ENCODE data around the gene ETV7. TPM values are rescaled to one million over a fixed set of nuclear protein-coding genes. Genes with fewer than 3 reads are reported as not detected.

Gene ETV7
- total and polyA plus RNA-seq, 2 donors (not counting 1 experiment from before 2014, with no cell fraction given) = 0.40 to 1.5 TPM

DNA sequence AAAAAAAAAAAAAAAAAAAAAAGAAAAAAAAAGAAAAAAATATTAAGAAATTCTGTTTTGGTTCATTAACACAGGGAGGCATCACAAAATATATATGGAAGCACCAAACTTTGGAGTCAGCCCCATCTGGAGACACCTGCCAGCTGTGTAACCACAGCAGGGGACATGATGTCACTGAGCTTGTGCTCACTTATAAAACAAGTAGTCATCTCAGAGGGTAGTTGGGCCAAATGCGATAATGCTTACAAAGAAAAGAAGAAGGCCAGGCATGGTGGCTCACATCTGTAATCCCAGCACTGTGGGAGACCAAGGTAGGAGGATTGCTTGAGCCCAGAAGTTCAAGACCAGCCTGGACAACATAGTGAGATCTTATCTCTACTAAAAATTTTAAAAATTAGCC lies 49.7 kb downstream of the ETV7 start:
- TF ChIP-seq EZH2 (IDR thresholded peaks at IDR 0.05; ENCODE audit: low read length, missing control alignments) = no peak
- TF ChIP-seq CTCF (conservative IDR thresholded peaks at IDR 0.05 in 1 of 2, IDR thresholded peaks at IDR 0.05 in 1 of 2; ENCODE audit: low read depth in 1 of 2, low read length in 2 of 2) = no peak
- H2AFZ ChIP-seq (ENCODE audit: low read length) = no peak overlapping the region
- H3K27me3 ChIP-seq (ENCODE audit: control insufficient read depth, insufficient read depth, low read length) = peaks cover 46% of the 10 kb centered on the region
- no peak overlapping the region for H3K4me2 ChIP-seq (ENCODE audit: extremely low read depth, insufficient read depth, low read length)
- no peaks in the 10 kb centered on the region for H3K9me3 ChIP-seq (ENCODE audit: control insufficient read depth, insufficient read depth, low read depth, low read length)
- DNase-seq (ENCODE audit: low read depth in 2 of 2) = no peak
- H3K27ac ChIP-seq (ENCODE audit: insufficient read depth, low read length) = no peak overlapping the region
- H4K20me1 ChIP-seq (ENCODE audit: control insufficient read depth, extremely low read depth, insufficient read depth, low read length) = no peaks in the 10 kb centered on the region
- H3K36me3 ChIP-seq (ENCODE audit: control insufficient read depth, insufficient read depth, low read length) = no peaks in the 10 kb centered on the region
- no peak overlapping the region for H3K9ac ChIP-seq (ENCODE audit: insufficient read depth, low read length)
- no peak overlapping the region for H3K4me3 ChIP-seq (replicated peaks in 1 of 4; ENCODE audit: control extremely low read depth in 1 of 4, insufficient read depth in 1 of 4, low read depth in 3 of 4, low read length in 4 of 4)
- H3K79me2 ChIP-seq (ENCODE audit: control insufficient read depth, insufficient read depth, low read length) = no peaks in the 10 kb centered on the region
- H3K4me1 ChIP-seq (ENCODE audit: control insufficient read depth, extremely low read depth, insufficient read depth, low read length) = peaks cover 3% of the 10 kb centered on the region

GRCh38 chr6:36336779-36337241 lies 50.7 kb downstream of the ETV7 start, which contains the start of gene BNIP5:
TSS of gene BNIP5 (minus strand) at chr6:36336888. CDS start at chr6:36330690, 6,198 bp downstream.
- Histone ChIP-seq H3K27ac (ENCODE audit: insufficient read depth, low read length) (no peak within 1 kb of the TSS), H3K27me3 (ENCODE audit: control insufficient read depth, insufficient read depth, low read length) (peaks cover 51% of the 10 kb centered on the region)

DNA sequence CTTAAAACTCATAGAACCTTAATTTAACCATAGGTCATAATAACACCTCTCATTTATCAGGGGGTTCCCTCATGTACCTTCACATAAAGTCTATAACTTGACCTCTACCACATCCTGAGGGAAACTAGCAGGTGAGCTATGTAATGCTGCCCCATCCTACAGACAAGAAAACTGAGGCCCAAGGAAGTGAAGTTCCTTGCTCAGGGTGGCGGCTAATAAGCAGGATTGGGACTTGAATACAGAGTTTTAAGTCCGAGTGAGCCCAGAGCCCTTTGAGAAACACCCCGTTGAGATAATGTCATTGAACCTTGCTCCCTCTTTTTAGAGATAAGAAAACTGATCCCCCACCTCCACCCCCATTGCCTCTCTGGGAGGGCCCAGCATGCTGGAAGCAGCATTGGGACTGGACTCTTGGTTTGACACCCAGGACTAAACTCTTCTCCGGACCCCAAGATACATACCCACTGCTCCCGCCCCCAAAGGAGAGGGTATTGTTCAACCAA lies 51.2 kb downstream of the ETV7 start:
- no peaks in the 10 kb centered on the region for H3K9me3 ChIP-seq (ENCODE audit: control insufficient read depth, insufficient read depth, low read depth, low read length)
- no peak for DNase-seq (ENCODE audit: low read depth in 2 of 2)
- H3K36me3 ChIP-seq (ENCODE audit: control insufficient read depth, insufficient read depth, low read length) = no peaks in the 10 kb centered on the region
- H3K4me3 ChIP-seq (replicated peaks in 1 of 4; ENCODE audit: control extremely low read depth in 1 of 4, insufficient read depth in 1 of 4, low read depth in 3 of 4, low read length in 4 of 4) = no peak overlapping the region
- no peaks in the 10 kb centered on the region for H3K79me2 ChIP-seq (ENCODE audit: control insufficient read depth, insufficient read depth, low read length)
- H3K4me2 ChIP-seq (ENCODE audit: extremely low read depth, insufficient read depth, low read length) = no peak overlapping the region
- H4K20me1 ChIP-seq (ENCODE audit: control insufficient read depth, extremely low read depth, insufficient read depth, low read length) = no peaks in the 10 kb centered on the region
- H3K4me1 ChIP-seq (ENCODE audit: control insufficient read depth, extremely low read depth, insufficient read depth, low read length) = peaks cover 3% of the 10 kb centered on the region
- H2AFZ ChIP-seq (ENCODE audit: low read length) = no peak overlapping the region
- no peak for TF ChIP-seq CTCF (conservative IDR thresholded peaks at IDR 0.05 in 1 of 2, IDR thresholded peaks at IDR 0.05 in 1 of 2; ENCODE audit: low read depth in 1 of 2, low read length in 2 of 2)
- no peak for TF ChIP-seq EZH2 (IDR thresholded peaks at IDR 0.05; ENCODE audit: low read length, missing control alignments)
- no peak overlapping the region for H3K27ac ChIP-seq (ENCODE audit: insufficient read depth, low read length)
- peaks cover 51% of the 10 kb centered on the region for H3K27me3 ChIP-seq (ENCODE audit: control insufficient read depth, insufficient read depth, low read length)
- no peak overlapping the region for H3K9ac ChIP-seq (ENCODE audit: insufficient read depth, low read length)

More at GRCh38 chr6:36336779-36337241, 50.7 kb downstream of the ETV7 start, which contains the start of gene BNIP5:
- H2AFZ ChIP-seq (ENCODE audit: low read length) = no peak within 1 kb of the TSS
- H3K9me3 ChIP-seq (ENCODE audit: control insufficient read depth, insufficient read depth, low read depth, low read length) = no peaks in the 10 kb centered on the region
- DNase-seq (ENCODE audit: low read depth in 2 of 2) = no peak
- no peak within 1 kb of the TSS for H3K4me3 ChIP-seq (replicated peaks in 1 of 4; ENCODE audit: control extremely low read depth in 1 of 4, insufficient read depth in 1 of 4, low read depth in 3 of 4, low read length in 4 of 4)
- peaks cover 3% of the 10 kb centered on the region for H3K4me1 ChIP-seq (ENCODE audit: control insufficient read depth, extremely low read depth, insufficient read depth, low read length)
- no peak for TF ChIP-seq CTCF (conservative IDR thresholded peaks at IDR 0.05 in 1 of 2, IDR thresholded peaks at IDR 0.05 in 1 of 2; ENCODE audit: low read depth in 1 of 2, low read length in 2 of 2)
- TF ChIP-seq EZH2 (IDR thresholded peaks at IDR 0.05; ENCODE audit: low read length, missing control alignments) = no peak
- H3K9ac ChIP-seq (ENCODE audit: insufficient read depth, low read length) = no peak within 1 kb of the TSS
- H3K79me2 ChIP-seq (ENCODE audit: control insufficient read depth, insufficient read depth, low read length) = no peaks in the 10 kb centered on the region
- H4K20me1 ChIP-seq (ENCODE audit: control insufficient read depth, extremely low read depth, insufficient read depth, low read length) = no peaks in the 10 kb centered on the region
- H3K36me3 ChIP-seq (ENCODE audit: control insufficient read depth, insufficient read depth, low read length) = no peaks in the 10 kb centered on the region
- no peak within 1 kb of the TSS for H3K4me2 ChIP-seq (ENCODE audit: extremely low read depth, insufficient read depth, low read length)

Data from fibroblast of lung (primary cell).